Suprapubic skin (tissue), 3 donors: ENCODE results near the gene PTX4.

Source experiments
- POLR2A ChIP-seq, 2 donors: fragments of 450-650 bp; IDR thresholded peaks; one replicate each; pipeline ENCODE4 v1.6.1; 2017; ENCODE audit warnings: antibody characterized with exemption in 2 of 2, mild to moderate bottlenecking in 2 of 2, moderate library complexity in 2 of 2
- TF ChIP-seq, protein P1 (sequence below), 2 donors: fragments of 200-600 bp in 1 of 2; fragments of 450-650 bp in 1 of 2; sonication (generic) in 1 of 2; IDR thresholded peaks; one replicate each; pipeline ENCODE4 v1.5.1; 2016 to 2019; ENCODE audit warnings: antibody characterized with exemption in 2 of 2, mild to moderate bottlenecking in 1 of 2, moderate library complexity in 1 of 2

GRCh38 chr16:1537763-1538289 is 49.1 kb upstream of the PTX4 start:
- TF ChIP-seq, protein P1, sequence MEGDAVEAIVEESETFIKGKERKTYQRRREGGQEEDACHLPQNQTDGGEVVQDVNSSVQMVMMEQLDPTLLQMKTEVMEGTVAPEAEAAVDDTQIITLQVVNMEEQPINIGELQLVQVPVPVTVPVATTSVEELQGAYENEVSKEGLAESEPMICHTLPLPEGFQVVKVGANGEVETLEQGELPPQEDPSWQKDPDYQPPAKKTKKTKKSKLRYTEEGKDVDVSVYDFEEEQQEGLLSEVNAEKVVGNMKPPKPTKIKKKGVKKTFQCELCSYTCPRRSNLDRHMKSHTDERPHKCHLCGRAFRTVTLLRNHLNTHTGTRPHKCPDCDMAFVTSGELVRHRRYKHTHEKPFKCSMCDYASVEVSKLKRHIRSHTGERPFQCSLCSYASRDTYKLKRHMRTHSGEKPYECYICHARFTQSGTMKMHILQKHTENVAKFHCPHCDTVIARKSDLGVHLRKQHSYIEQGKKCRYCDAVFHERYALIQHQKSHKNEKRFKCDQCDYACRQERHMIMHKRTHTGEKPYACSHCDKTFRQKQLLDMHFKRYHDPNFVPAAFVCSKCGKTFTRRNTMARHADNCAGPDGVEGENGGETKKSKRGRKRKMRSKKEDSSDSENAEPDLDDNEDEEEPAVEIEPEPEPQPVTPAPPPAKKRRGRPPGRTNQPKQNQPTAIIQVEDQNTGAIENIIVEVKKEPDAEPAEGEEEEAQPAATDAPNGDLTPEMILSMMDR (IDR thresholded peaks at IDR 0.05), result no peak
- TF ChIP-seq POLR2A (IDR thresholded peaks at IDR 0.05), result no peak
